Endothelial cell of umbilical vein (primary cell): Measurements from ENCODE around the gene BPIFB3. TPM values are rescaled to one million over a fixed set of nuclear protein-coding genes. Genes with fewer than 3 reads are reported as not detected.

Source experiments
- BruUV-seq: library from RNA; stranded (reverse); fragments of 400-500 nt; replicated peaks from 2 replicates; lab custom pipeline; 2021; lab: Mats Ljungman, UMichigan
- CTCF ChIA-PET: fragments of 300-600, 350-600 bp; sonication (Branson Sonifier 250); formaldehyde crosslinking; loops from one replicate; lab custom pipeline; 2021; ENCODE audit warnings: antibody characterized with exemption, inconsistent platforms; lab: Charles Lee
- POLR2A ChIA-PET: fragments of 300-600, 350-600 bp; sonication (Branson Sonifier 250); formaldehyde crosslinking; loops from one replicate; lab custom pipeline; 2021; ENCODE audit warnings: antibody characterized with exemption, inconsistent platforms; lab: Charles Lee
- DNase-seq: peaks from one replicate; pipeline ENCODE4 v3.0.0-alpha.2; 2011; ENCODE audit warnings: low read depth, low spot score
- FAIRE-seq: peaks from 2 replicates; lab custom pipeline; 2011; peaks lifted over from hg19 to GRCh38; lab: Jason Lieb, UNC
- H2AFZ ChIP-seq: 2 replicates; pipeline ENCODE4 v1.6.0; 2012; ENCODE audit warnings: low read depth, low read length, control low read depth, inconsistent platforms
- H3K27ac ChIP-seq: 2 replicates; pipeline ENCODE4 v1.5.1; 2011; ENCODE audit warnings: low read depth, mild to moderate bottlenecking, control low read depth, low read length, moderate library complexity; ENCODE audit not compliant: insufficient read depth
- H3K27me3 ChIP-seq, 2 experiments: 2 replicates each; pipeline versions ENCODE4 v1.6.0 to v1.6.1; 2011; ENCODE audit warnings: low read length in 2 of 2, mixed read lengths in 1 of 2; ENCODE audit not compliant: control insufficient read depth in 2 of 2, insufficient read depth in 2 of 2
- H3K36me3 ChIP-seq, 2 experiments: 2 replicates in 1 of 2; 3 replicates in 1 of 2; pipeline ENCODE4 v1.5.1; 2011; ENCODE audit warnings: low read length in 2 of 2, mild to moderate bottlenecking in 1 of 2, moderate library complexity in 1 of 2; ENCODE audit not compliant: control insufficient read depth in 2 of 2, insufficient read depth in 2 of 2; ENCODE audit errors: extremely low read depth in 1 of 2
- H3K4me1 ChIP-seq: 3 replicates; pipeline ENCODE4 v1.5.1; 2011; ENCODE audit warnings: mild to moderate bottlenecking, low read length; ENCODE audit not compliant: control insufficient read depth, insufficient read depth; ENCODE audit errors: extremely low read depth
- H3K4me2 ChIP-seq: 2 replicates; pipeline ENCODE4 v1.6.1; 2011; ENCODE audit warnings: low read length, control low read depth, mixed read lengths; ENCODE audit not compliant: insufficient read depth
- H3K4me3 ChIP-seq, 3 experiments: fragments of 200-600 bp in 1 of 3; sonication (generic), shearing (Covaris generic) in 1 of 3; replicated peaks in 1 of 3; 2 replicates each; pipeline ENCODE4 v1.5.1; 2011 to 2016; ENCODE audit warnings: control low read depth in 3 of 3, low read length in 3 of 3, mild to moderate bottlenecking in 2 of 3, inconsistent platforms in 1 of 3, low read depth in 1 of 3, moderate library complexity in 1 of 3; ENCODE audit not compliant: insufficient read depth in 1 of 3
- H3K79me2 ChIP-seq: 2 replicates; pipeline ENCODE4 v1.6.0; 2012; ENCODE audit warnings: low read length, inconsistent platforms; ENCODE audit not compliant: control insufficient read depth, insufficient read depth
- H3K9ac ChIP-seq: replicated peaks from 2 replicates; pipeline ENCODE3; 2011; ENCODE audit warnings: low read length, control low read depth; ENCODE audit not compliant: insufficient read depth; ENCODE audit errors: extremely low read depth
- H3K9me1 ChIP-seq: replicated peaks from 3 replicates; pipeline ENCODE4 v1.6.0; 2011; ENCODE audit warnings: mild to moderate bottlenecking, low read length; ENCODE audit not compliant: control insufficient read depth, insufficient read depth; ENCODE audit errors: extremely low read depth
- H3K9me3 ChIP-seq: replicated peaks from 2 replicates; pipeline ENCODE4 v1.5.1; 2012; ENCODE audit warnings: low read length, inconsistent platforms; ENCODE audit not compliant: control insufficient read depth, insufficient read depth
- H4K20me1 ChIP-seq: replicated peaks from 2 replicates; pipeline ENCODE3; 2011; ENCODE audit warnings: mild to moderate bottlenecking, low read length; ENCODE audit not compliant: control insufficient read depth, insufficient read depth; ENCODE audit errors: extremely low read depth
- EZH2 ChIP-seq: IDR thresholded peaks from 2 replicates; pipeline ENCODE4 v1.6.1; 2012; ENCODE audit warnings: borderline replicate concordance, low read depth, mild to moderate bottlenecking, moderate library complexity, low read length, inconsistent platforms; ENCODE audit not compliant: severe bottlenecking
- FOS ChIP-seq: IDR thresholded peaks from 2 replicates; pipeline ENCODE4 v1.6.1; 2011; ENCODE audit warnings: mild to moderate bottlenecking, low read length, moderate library complexity, borderline replicate concordance; ENCODE audit not compliant: insufficient read depth
- GATA2 ChIP-seq: IDR thresholded peaks from 2 replicates; pipeline ENCODE4 v1.7.0; 2011; ENCODE audit warnings: low read depth, mild to moderate bottlenecking, moderate library complexity, mixed read lengths, low read length; ENCODE audit not compliant: insufficient read length, insufficient read depth
- JUN ChIP-seq: IDR thresholded peaks from 2 replicates; pipeline ENCODE4 v1.6.1; 2011; ENCODE audit warnings: borderline replicate concordance, low read depth; ENCODE audit not compliant: insufficient read length, insufficient read depth
- MAX ChIP-seq: IDR thresholded peaks from 2 replicates; pipeline ENCODE4 v1.6.1; 2011; ENCODE audit not compliant: insufficient read depth, insufficient read length
- MYC ChIP-seq: IDR thresholded peaks from one replicate; pipeline ENCODE4 v1.6.1; 2011; ENCODE audit warnings: mild to moderate bottlenecking, low read depth, low read length
- POLR2A ChIP-seq: IDR thresholded peaks from 2 replicates; pipeline ENCODE4 v1.6.1; 2012; ENCODE audit warnings: low read depth, mild to moderate bottlenecking, control low read depth, low read length
- POLR2AphosphoS5 ChIP-seq: IDR thresholded peaks from 2 replicates; pipeline ENCODE4 v1.6.1; 2012; ENCODE audit warnings: low read depth, mild to moderate bottlenecking, control low read depth, low read length, moderate library complexity; ENCODE audit not compliant: insufficient read depth
- dilution Hi-C: fragments of 300-500 bp; cut with MboI; formaldehyde crosslinking; loops from one replicate; pipeline ENCODE4 v1.15.0; 2019; ENCODE audit warnings: low sequenced_read_pairs; ENCODE audit not compliant: extremely low pct_ligation_motif_present
- intact Hi-C: fragments of 100-400 bp; cut with micrococcal nuclease; formaldehyde crosslinking; loops from one replicate; pipeline ENCODE4 v1.10.0; 2022
- polyA plus RNA-seq, 4 experiments: library from polyadenylated mRNA; depleted of rRNA in 3 of 4; stranded (reverse) in 3 of 4; unstranded in 1 of 4; fragments of >200 nt; gene quantifications; 2 replicates each; pipeline versions ENCODE4 v1.2.1 to v1.2.3, GENCODE V29; 2011 to 2012; ENCODE audit warnings: missing spikeins in 1 of 4
- total RNA-seq: library from RNA; stranded (reverse); gene quantifications from 2 replicates; pipeline ENCODE4 v1.2.3, GENCODE V29; 2021
- TF ChIP-seq, protein P1 (sequence below), 2 donors: IDR thresholded peaks; 1 replicate in 1 of 2; 2 replicates in 1 of 2; pipeline ENCODE4 v1.5.1; 2011; ENCODE audit warnings: low read length in 2 of 2, mild to moderate bottlenecking in 2 of 2, moderate library complexity in 2 of 2, control low read depth in 1 of 2, inconsistent platforms in 1 of 2, low read depth in 1 of 2; ENCODE audit not compliant: insufficient read depth in 1 of 2; ENCODE audit errors: extremely low read depth in 1 of 2

BPIFB3 gene
- total and polyA plus RNA-seq, 2 donors (not counting 3 experiments of a cell fraction or from before 2014, with no cell fraction given): not detected

DNA sequence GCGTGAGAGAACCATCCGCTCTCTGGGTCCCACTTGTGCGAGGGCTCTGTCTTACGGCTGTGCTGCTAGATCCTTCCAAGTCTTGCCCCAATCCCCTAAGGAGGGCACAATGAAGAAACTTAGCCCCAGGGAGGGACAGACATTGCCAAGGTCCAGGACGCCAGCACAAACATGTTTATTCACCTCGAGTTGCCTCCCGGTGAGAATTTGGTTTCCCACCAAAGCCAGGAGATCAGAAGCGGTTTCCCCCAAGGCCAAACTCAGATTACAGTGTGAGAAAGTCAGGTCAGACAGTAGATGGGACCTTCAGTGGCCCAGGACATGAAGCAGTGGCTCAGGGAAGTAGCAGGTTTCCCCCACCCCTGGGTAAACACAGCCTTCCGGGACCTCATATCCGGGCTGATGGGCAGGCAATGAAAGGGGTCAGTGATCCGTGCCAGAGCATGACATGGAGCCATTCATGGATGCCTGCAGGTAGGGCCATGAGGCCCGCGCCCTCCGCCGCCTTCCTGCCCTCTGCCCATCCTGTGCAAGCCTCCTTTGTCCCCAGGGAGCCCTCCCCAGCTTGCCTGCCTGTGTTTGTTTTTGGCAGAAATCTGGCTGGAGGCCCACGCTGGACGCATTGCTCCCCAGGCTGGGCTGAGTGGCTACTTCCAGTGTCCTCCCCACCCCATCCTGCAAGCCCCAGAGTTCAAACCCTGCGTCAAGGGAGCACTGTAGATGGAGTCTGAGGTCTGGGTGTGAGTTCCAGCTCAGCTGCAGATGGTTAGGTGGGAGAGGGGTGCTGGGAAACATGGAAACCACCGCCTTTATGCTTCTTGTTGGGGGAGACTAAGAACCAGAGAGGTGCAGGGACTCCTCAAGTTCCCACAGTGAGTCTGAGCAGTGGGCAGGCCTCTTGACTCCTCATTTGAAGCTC, 44.2 kb upstream of the BPIFB3 start:
- no peak overlapping the region for H3K4me3 ChIP-seq
- dilution Hi-C loops (no loop called here), intact Hi-C loops (loop anchor here (5.0 kb wide), 1 partner anchor 217 kb away; no protein-coding TSS in a partner anchor)
- H3K4me2 ChIP-seq: no peak overlapping the region
- H3K9me1 ChIP-seq: no peaks in the 10 kb centered on the region
- H3K27ac ChIP-seq: no peak overlapping the region
- no peak for DNase-seq
- H3K79me2 ChIP-seq: no peaks in the 10 kb centered on the region
- H2AFZ ChIP-seq: no peak overlapping the region
- POLR2A ChIA-PET: no interaction called here
- CTCF ChIA-PET: interaction anchor here (1.0 kb wide), 1 partner anchor 107 kb away, joined by 3 read pairs; no protein-coding TSS in a partner anchor
- no peaks in the 10 kb centered on the region for H3K27me3 ChIP-seq
- no peaks in the 10 kb centered on the region for H3K36me3 ChIP-seq
- BruUV-seq: no TSS peak
- H3K4me1 ChIP-seq: no peaks in the 10 kb centered on the region
- FAIRE-seq: no peak
- H3K9me3 ChIP-seq: no peaks in the 10 kb centered on the region
- no peak overlapping the region for H3K9ac ChIP-seq
- H4K20me1 ChIP-seq: no peaks in the 10 kb centered on the region
- TF ChIP-seq FOS: no peak
- no peak for TF ChIP-seq GATA2
- no peak for TF ChIP-seq MYC
- TF ChIP-seq POLR2A: no peak
- no peak for TF ChIP-seq MAX
- no peak for TF ChIP-seq EZH2
- TF ChIP-seq POLR2AphosphoS5: no peak
- TF ChIP-seq, protein P1, sequence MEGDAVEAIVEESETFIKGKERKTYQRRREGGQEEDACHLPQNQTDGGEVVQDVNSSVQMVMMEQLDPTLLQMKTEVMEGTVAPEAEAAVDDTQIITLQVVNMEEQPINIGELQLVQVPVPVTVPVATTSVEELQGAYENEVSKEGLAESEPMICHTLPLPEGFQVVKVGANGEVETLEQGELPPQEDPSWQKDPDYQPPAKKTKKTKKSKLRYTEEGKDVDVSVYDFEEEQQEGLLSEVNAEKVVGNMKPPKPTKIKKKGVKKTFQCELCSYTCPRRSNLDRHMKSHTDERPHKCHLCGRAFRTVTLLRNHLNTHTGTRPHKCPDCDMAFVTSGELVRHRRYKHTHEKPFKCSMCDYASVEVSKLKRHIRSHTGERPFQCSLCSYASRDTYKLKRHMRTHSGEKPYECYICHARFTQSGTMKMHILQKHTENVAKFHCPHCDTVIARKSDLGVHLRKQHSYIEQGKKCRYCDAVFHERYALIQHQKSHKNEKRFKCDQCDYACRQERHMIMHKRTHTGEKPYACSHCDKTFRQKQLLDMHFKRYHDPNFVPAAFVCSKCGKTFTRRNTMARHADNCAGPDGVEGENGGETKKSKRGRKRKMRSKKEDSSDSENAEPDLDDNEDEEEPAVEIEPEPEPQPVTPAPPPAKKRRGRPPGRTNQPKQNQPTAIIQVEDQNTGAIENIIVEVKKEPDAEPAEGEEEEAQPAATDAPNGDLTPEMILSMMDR (IDR thresholded peaks at IDR 0.05; ENCODE audit: extremely low read depth in 1 of 2, insufficient read depth in 1 of 2, low read depth in 1 of 2, low read length in 2 of 2): no peak
- TF ChIP-seq JUN: no peak
